Measurements from ENCODE around the gene PAM.

PAM gene

DNA sequence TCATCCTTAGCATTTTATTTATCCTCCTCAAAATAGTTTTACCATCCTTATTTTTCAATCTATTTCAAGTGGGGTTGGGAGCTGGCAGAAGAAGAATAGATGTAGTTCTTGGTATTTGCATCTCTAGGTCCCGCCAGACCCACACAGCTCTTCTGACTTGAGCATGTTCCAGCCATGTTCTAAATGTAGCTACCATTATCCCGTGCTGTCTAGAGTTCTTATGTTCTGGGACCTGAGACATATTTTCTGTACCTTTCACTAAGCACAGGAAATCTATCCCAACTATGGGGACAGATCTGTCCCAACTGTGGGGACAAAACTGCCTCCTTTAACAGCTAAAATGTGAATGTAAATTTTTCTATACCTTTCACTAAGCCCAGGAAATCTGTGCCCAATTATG lies 32.0 kb downstream of the PAM start:
- DNase-seq (ENCODE audit: low read depth, low spot score), result no peak
- in situ Hi-C loops (cut with HindIII; ENCODE audit: low sequenced_read_pairs), result no loop called here
- no peak overlapping the region for H3K4me3 ChIP-seq (ENCODE audit: low read depth, low read length)
- no peak for TF ChIP-seq CTCF (IDR thresholded peaks at IDR 0.05; ENCODE audit: low read depth, low read length)

DNA sequence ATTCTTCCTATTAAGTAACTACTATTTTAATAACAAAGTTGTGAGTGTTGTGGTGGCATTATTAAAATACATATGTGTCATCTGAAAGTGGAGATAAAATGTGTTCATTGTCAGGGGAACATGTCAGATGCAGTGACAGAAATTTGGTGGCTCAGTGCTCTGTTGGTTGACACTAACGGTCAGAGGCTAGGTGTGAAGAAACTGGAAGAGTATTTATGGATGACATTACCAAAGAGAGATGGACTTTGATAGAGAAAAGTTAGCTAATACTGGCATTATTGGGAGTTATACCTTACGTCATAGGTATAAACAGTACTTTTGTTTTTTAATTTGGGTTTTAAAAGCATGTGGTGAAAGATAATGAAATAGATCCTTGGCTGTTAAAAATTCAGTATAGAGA lies 33.7 kb downstream of the PAM start:
- no peak for DNase-seq (ENCODE audit: low read depth, low spot score)
- TF ChIP-seq CTCF (IDR thresholded peaks at IDR 0.05; ENCODE audit: low read depth, low read length), result no peak
- no peak overlapping the region for H3K4me3 ChIP-seq (ENCODE audit: low read depth, low read length)
- in situ Hi-C loops (cut with HindIII; ENCODE audit: low sequenced_read_pairs), result no loop called here

GRCh38 chr5:102789469-102789868 lies 34.4 kb downstream of the PAM start:
- DNase-seq (ENCODE audit: low read depth, low spot score), result no peak
- no peak overlapping the region for H3K4me3 ChIP-seq (ENCODE audit: low read depth, low read length)
- in situ Hi-C loops (cut with HindIII; ENCODE audit: low sequenced_read_pairs), result no loop called here
- TF ChIP-seq CTCF (IDR thresholded peaks at IDR 0.05; ENCODE audit: low read depth, low read length), result no peak

DNA sequence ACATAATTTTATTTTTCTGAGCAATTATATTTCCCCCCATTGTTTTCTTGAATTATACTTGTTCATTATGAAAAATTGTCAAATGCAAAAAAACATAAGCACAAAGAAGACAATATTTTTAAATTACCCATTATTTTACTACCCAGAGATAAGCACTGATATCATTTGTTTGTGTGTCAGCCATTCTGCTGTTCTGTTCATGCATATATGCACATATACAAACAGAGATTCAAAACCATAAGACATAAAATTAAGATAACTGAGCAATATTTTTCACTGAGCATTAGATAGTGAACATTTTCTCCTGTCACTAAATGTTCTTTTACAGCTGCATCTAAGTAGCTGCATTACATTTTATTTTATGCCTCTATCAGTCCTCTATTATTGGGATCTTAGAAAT lies 35.6 kb downstream of the PAM start:
- in situ Hi-C loops (cut with HindIII; ENCODE audit: low sequenced_read_pairs), result no loop called here
- H3K4me3 ChIP-seq (ENCODE audit: low read depth, low read length), result no peak overlapping the region
- no peak for DNase-seq (ENCODE audit: low read depth, low spot score)
- TF ChIP-seq CTCF (IDR thresholded peaks at IDR 0.05; ENCODE audit: low read depth, low read length), result no peak

- peak; percentile 27 for TF ChIP-seq CTCF (IDR thresholded peaks at IDR 0.05; ENCODE audit: low read depth, low read length)
- no peak overlapping the region for H3K4me3 ChIP-seq (ENCODE audit: low read depth, low read length)
- in situ Hi-C loops (cut with HindIII; ENCODE audit: low sequenced_read_pairs), result no loop called here
- DNase-seq (ENCODE audit: low read depth, low spot score), result no peak
These were observed 37.6 kb downstream of the PAM start for GRCh38 chr5:102792705-102793104.

- no peak for DNase-seq (ENCODE audit: low read depth, low spot score)
- H3K4me3 ChIP-seq (ENCODE audit: low read depth, low read length), result no peak overlapping the region
- no peak for TF ChIP-seq CTCF (IDR thresholded peaks at IDR 0.05; ENCODE audit: low read depth, low read length)
- in situ Hi-C loops (cut with HindIII; ENCODE audit: low sequenced_read_pairs), result no loop called here
These were observed 38.9 kb downstream of the PAM start for GRCh38 chr5:102794047-102794446.
